Heart right ventricle (tissue), 16 donors: Measurements from ENCODE around the gene RXFP4. TPM values are rescaled to one million over a fixed set of nuclear protein-coding genes. Genes with fewer than 3 reads are reported as not detected.

ENCODE experiments used
- ATAC-seq, 8 donors: fragments of 200-7000 bp; cut with Tn5 transposase; one replicate each; pipeline ENCODE4 v1.9.1; 2020; ENCODE audit warnings: mild to moderate bottlenecking in 8 of 8, moderate library complexity in 8 of 8, moderate number of reproducible peaks in 1 of 8
- DNase-seq, 2 donors: peaks; one replicate each; pipeline ENCODE4 v3.0.0-alpha.2; 2020
- H3K27ac ChIP-seq, 10 donors: fragments of 200-600 bp; sonication (generic) in 2 of 10; one replicate each; pipeline versions ENCODE4 v1.5.0 to v1.8.0; 2020 to 2022; ENCODE audit warnings: mild to moderate bottlenecking in 3 of 10
- H3K27me3 ChIP-seq, 7 donors: fragments of 200-600 bp; one replicate each; pipeline ENCODE4 v1.8.0; 2021 to 2022; ENCODE audit warnings: mild to moderate bottlenecking in 2 of 7
- H3K36me3 ChIP-seq, 9 donors: fragments of 200-600 bp; sonication (generic) in 1 of 9; one replicate each; pipeline versions ENCODE4 v1.5.0 to v1.8.0; 2020 to 2022; ENCODE audit warnings: mild to moderate bottlenecking in 2 of 9
- H3K4me1 ChIP-seq, 9 donors: fragments of 200-600 bp; sonication (generic) in 1 of 9; one replicate each; pipeline versions ENCODE4 v1.5.0 to v1.8.0; 2020 to 2022; ENCODE audit warnings: mild to moderate bottlenecking in 4 of 9
- H3K4me3 ChIP-seq, 10 donors: fragments of 200-600 bp; sonication (generic) in 2 of 10; one replicate each; pipeline versions ENCODE4 v1.5.0 to v1.8.0; 2020 to 2022; ENCODE audit warnings: mild to moderate bottlenecking in 7 of 10, moderate library complexity in 2 of 10
- H3K9me3 ChIP-seq, 11 donors: fragments of 200-600 bp in 10 of 11; sonication (generic) in 2 of 11; one replicate each; pipeline versions ENCODE4 v1.5.0 to v1.8.0; 2013 to 2022; ENCODE audit warnings: mild to moderate bottlenecking in 2 of 11, control low read depth in 1 of 11, moderate library complexity in 1 of 11
- WGBS, 2 donors: extraction: QIAGEN DNeasy Blood & Tissue Kit; methylation state at CpG; one replicate each; pipeline ENCODE4 v1.1.7; 2013; ENCODE audit warnings: inconsistent platforms in 1 of 2; 5-methylcytosine and 5-hydroxymethylcytosine counted together
- intact Hi-C, 10 donors: fragments of 100-400 bp; cut with DNase I; formaldehyde crosslinking; loops; one replicate each; pipeline versions ENCODE4 v1.11.1 to v1.14.2; 2022
- polyA plus RNA-seq, 2 donors: library from polyadenylated mRNA; stranded (reverse); fragments of 200-250 nt; gene quantifications; one replicate each; pipeline ENCODE4 v1.2.3, GENCODE V29; 2013
- total RNA-seq, 10 donors: library from RNA; stranded (reverse); fragmentation: NEBNext Ultra II Directional in 3 of 10; extraction: Animal tissue kit (Norgen Biotek cat#: 25700) in 3 of 10; gene quantifications; one replicate each; pipeline versions ENCODE4 v1.2.1 to v1.2.4, GENCODE V29; 2021 to 2023
- TF ChIP-seq, protein P1 (sequence below), 9 donors: fragments of 200-600 bp; sonication (generic) in 2 of 9; IDR thresholded peaks; one replicate each; pipeline versions ENCODE4 v1.5.0 to v1.8.0; 2021 to 2022; ENCODE audit warnings: antibody characterized with exemption in 9 of 9, mild to moderate bottlenecking in 5 of 9, moderate library complexity in 1 of 9
- donor health status: Arrhythmogenic right ventricular cardiomyopathy.
- donor health status: ischemic (EF 13 %, LVEDD 7.1; RV severe dilation, severe dysfunction).
- donor health status: healthy with polysubstance abuse.
- donor health status: DM: no; HTN: yes; CAD: no.
- donor health status: DM: no; HTN: no; CAD: no.
- donor health status: ischemic (EF 25% LVEDD 6.9; RV normal size, moderate dysfunction).
- donor health status: ischemic (EF 25% LVEDD 5.7; RV mildly dilated, moderate dysfunction).
- donor health status: healthy.
- donor health status: DM: yes; HTN: yes; CAD: no.
- donor health status: Ischemic cardiomyopathy.
- donor health status: ischemic (EF 35%, LVEDD 5.7; RV mildly dilated, moderate dysfunction).
- donor health status: nonischemic (EF 11% LVEDD 7.7; RV severe dilation, severe dysfunction).
- donor health status: DM: yes; HTN: yes; CAD: no.
- donor health status: PGD.
- donor health status: ischemic (EF 29% LVEDD 5.4; RV normal size, mild dysfunction).
- donor health status: nonischemic (EF 23%, LVEDD 6.1; RV moderate dilation, normal function).

The RXFP4 gene
- total and polyA plus RNA-seq, 12 donors: 0.04 TPM; not detected in 11

GRCh38 chr1:155976913-155977689, 35.7 kb downstream of the RXFP4 start:
- intact Hi-C loops: loop anchor here in 5 of 10 donors (2.0 to 5.0 kb wide), 2 partner anchors 32 to 35 kb away; partner anchors contain the start of gene RXFP4 (in 4 of the 5)
- Histone ChIP-seq H3K4me1 (peaks cover 39 to 89% (median 82%) of the 10 kb centered on the region in 9 donors), H3K9me3 (no peaks in the 10 kb centered on the region), H3K36me3 (peaks cover 0 to 25% (median 0%) of the 10 kb centered on the region in 9 donors), H3K27ac (peak overlapping the region; percentile 86 to 99 (median 96)), H3K4me3 (peak overlapping the region; percentile 66 to 97 (median 88)), H3K27me3 (no peaks in the 10 kb centered on the region)
- peak in 6 of 8 donors; percentile 0 to 2 (median 1) for ATAC-seq
- TF ChIP-seq, protein P1, sequence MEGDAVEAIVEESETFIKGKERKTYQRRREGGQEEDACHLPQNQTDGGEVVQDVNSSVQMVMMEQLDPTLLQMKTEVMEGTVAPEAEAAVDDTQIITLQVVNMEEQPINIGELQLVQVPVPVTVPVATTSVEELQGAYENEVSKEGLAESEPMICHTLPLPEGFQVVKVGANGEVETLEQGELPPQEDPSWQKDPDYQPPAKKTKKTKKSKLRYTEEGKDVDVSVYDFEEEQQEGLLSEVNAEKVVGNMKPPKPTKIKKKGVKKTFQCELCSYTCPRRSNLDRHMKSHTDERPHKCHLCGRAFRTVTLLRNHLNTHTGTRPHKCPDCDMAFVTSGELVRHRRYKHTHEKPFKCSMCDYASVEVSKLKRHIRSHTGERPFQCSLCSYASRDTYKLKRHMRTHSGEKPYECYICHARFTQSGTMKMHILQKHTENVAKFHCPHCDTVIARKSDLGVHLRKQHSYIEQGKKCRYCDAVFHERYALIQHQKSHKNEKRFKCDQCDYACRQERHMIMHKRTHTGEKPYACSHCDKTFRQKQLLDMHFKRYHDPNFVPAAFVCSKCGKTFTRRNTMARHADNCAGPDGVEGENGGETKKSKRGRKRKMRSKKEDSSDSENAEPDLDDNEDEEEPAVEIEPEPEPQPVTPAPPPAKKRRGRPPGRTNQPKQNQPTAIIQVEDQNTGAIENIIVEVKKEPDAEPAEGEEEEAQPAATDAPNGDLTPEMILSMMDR (IDR thresholded peaks at IDR 0.05): no peak
- WGBS, 2 donors: 7 to 13% methylated on average over 5 of the region's 5 CpGs
- DNase-seq: peak in 1 of 2 donors; percentile 7

DNA sequence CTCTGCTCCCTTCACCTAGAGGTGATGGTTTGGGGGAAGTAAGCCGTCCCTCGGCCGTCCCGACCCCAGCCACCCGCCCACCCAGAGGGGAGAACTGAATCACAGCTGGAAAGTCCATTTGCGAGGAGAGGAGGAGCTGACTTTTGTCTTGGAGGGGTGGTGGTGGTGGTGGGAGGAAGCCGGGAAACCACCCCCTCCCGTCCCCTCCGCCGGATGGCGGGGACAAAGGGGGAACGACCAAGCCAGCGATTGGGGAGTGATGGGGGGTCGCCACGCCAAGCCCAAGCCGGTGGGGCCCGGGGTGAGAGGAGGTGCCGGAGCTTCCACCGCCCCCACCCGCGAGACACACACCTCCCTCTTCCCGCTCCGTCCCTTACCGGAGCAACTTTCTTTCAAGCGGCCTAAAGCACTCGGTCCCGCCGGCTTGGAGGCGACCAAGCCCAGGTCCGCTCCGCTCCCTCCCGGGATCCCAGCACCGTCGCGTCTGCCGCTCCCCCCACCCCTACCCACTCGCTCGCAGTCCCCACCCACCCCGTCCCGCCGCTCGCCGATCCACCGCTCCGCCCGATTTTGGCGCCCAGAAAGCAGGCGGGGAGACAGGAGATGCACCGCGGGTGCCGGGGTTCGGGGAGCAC, 36.4 kb downstream of the RXFP4 start:
- 0 to 1% methylated on average over 41 to 52 of the region's 52 CpGs for WGBS, 2 donors
- TF ChIP-seq, protein P1 (IDR thresholded peaks at IDR 0.05): no peak
- peaks cover 0 to 18% (median 0%) of the 10 kb centered on the region in 9 donors for H3K36me3 ChIP-seq
- ATAC-seq (peak; percentile 29 to 63 (median 52)), DNase-seq (peak in 1 of 2 donors; percentile 62)
- peaks cover 34 to 89% (median 81%) of the 10 kb centered on the region in 9 donors for H3K4me1 ChIP-seq
- intact Hi-C loops: loop anchor here in 5 of 10 donors (2.0 to 5.0 kb wide), 3 partner anchors 15 to 36 kb away; partner anchors contain the start of gene RXFP4 (in 4 of the 5)
- peak overlapping the region; percentile 66 to 97 (median 88) for H3K4me3 ChIP-seq
- H3K9me3 ChIP-seq: no peaks in the 10 kb centered on the region
- H3K27ac ChIP-seq: peak overlapping the region; percentile 86 to 99 (median 96)
- no peaks in the 10 kb centered on the region for H3K27me3 ChIP-seq

- ATAC-seq: peak; percentile 64 to 82 (median 76)
- Histone ChIP-seq H3K36me3 (peaks cover 0 to 12% (median 0%) of the 10 kb centered on the region in 9 donors), H3K27ac (peak within 1 kb of the TSS; percentile 86 to 99 (median 96)), H3K4me3 (peak within 1 kb of the TSS; percentile 66 to 97 (median 88)), H3K27me3 (no peaks in the 10 kb centered on the region), H3K4me1 (peaks cover 34 to 89% (median 80%) of the 10 kb centered on the region in 9 donors), H3K9me3 (no peaks in the 10 kb centered on the region)
- intact Hi-C loops: loop anchor here in 4 of 10 donors (2.0 to 5.0 kb wide), 2 partner anchors 16 to 36 kb away; partner anchors contain the start of gene RXFP4 (in 4 of the 4)
- TF ChIP-seq, protein P1 (IDR thresholded peaks at IDR 0.05): peak in 7 of 9 donors; percentile 12 to 55 (median 31)
- DNase-seq: peak; percentile 87
- WGBS, 2 donors: 0 to 1% methylated on average over 49 to 52 of the region's 52 CpGs
Observed at GRCh38 chr1:155978325-155978972, 37.0 kb downstream of the RXFP4 start, which contains the start of gene ARHGEF2. Gene ARHGEF2 (minus strand): TSS chr1:155978547. CDS start chr1:155978427, 120 bp downstream.
